ENCODE data around the gene LRRC3B.

Gene LRRC3B

DNA sequence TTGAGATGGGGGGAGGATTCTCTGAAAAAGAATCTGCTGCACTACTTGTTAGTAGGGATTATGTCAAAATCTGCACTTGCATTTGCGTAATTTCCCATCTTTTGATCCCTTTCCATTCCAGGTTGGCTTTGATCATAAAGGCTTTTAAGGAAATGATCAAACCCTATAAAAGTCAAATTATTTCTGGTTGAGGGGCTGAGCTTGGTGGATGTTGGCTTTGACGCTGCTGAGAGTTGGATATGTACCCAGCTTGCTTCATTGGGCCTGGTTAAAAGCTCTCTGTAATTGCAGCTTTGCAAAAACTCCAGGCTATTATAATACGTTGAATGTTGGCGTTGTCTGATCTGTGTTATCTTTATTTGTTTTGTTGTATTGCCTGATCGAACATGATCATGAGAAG is 12.0 kb downstream of the LRRC3B start:
- no peak for DNase-seq

DNA sequence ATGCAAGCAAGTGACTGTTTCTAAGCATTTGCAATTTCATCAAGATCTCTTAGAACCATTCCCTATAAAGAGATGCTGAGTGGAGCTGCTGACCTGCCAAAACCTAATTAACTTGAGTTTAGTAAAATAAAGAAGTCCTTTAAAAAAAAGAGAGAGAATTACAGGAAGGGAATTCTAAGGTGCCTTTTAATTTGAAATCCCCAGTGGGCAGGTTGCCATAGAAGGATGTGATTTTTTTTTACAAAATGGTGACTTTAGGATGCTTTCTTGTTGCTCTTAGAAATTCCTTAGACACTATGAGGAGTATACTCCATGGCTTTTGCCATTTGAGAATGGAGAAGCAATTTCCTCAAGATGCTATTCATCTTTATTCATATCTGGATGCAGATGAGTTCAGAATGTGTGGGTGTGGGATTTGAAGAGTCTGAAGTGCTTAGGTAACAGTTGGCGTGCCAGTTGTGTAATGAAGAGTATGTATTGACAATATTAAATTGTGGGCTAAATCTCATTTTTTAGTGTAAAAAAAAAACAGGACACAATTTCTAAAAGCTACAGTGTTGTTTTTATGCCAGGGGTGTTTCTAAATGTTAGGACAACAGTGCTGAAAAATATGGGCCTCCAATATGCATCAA is 13.6 kb downstream of the LRRC3B start:
- no peak for DNase-seq

DNA sequence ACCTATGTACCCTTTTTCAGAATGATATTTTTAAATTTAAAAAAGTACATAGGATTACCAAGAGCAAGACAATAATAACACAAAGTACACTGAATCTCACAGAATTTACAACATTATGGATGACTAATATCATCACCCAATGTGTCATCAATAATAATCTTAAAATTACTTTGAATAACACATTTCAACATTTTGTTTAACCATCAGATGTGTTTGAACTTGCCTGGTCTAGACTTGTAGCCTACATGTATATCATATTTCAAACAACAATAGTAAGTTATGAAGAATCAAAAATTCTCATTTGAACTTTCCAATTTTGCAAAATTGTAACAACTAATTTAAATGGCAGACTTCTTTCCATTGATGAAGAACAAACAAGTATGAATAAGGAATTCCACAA is 15.1 kb downstream of the LRRC3B start:
- DNase-seq, result no peak

DNA sequence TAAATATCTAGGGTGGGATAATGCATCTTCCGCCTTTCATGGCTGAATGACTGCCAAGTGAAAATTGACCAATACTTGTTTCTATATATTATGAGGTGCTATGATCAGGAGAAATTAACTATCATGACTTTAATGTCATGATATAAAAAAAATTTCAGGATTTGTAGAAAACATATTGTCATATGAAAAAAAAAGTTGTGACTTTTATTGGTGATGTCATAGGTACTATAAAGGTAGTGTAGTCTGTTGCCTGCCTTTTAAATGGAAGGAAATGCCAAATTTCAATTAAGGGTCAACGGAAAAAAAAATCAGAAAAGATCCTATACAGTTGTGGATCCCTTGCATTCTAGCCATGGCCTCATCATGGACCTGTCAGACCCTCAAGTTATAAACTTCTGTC is 15.5 kb downstream of the LRRC3B start:
- DNase-seq, result no peak

DNA sequence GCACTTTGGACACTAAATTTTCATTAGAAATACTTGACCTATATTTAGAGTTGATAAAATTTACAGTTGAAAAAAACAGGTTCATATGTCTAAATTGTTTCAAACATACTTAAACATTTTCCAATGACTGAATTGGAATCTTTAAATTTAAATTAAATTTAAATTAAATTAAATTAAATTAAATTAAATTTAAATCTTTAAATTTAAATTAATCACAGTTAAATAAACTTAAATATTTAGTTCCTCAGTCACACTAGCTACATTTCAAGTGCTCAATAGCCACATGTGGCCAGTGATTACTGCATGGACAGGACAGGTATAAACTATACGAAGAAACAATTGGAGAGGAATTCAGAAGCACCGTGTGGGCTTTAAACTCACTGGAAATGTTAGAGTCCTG is 16.8 kb downstream of the LRRC3B start:
- DNase-seq, result no peak

DNA sequence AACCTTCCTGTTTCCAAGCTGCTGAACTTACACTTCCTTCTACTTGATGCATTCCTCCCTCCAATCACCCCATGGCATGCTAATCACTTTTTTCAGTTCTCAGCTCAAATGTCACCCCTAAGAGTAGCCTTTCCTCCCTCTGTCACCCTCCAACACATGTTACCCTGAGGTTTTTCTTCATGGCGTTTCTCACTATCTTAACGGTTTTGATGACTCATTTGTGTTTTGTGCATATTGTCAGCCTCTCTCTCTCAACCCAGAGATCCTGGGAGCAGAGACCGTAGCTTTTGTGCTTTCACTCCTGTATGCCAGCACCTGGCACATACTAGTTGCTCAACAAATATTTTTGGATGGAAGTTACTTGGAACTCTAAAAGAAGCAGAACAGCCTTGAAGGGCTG is 24.5 kb downstream of the LRRC3B start:
- DNase-seq, result no peak

DNA sequence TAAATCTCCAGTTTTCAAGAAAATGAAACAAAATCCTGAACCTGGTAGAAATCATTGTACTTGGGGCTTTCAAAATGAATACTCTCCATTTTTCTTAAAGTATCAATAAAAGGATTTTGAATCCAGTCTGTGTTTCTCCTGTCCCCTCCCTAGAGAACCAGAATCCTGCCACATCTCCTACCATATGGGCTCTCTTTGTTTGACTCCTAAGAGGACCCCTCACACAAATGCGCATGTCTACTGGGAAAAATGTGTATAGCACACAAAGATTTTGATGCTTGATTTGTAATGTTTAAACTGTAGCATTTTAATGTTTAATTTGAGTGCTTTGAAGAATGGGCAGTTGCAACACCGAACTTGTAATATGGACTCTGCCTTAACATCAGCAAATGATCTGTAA is 25.9 kb downstream of the LRRC3B start:
- DNase-seq, result no peak

DNA sequence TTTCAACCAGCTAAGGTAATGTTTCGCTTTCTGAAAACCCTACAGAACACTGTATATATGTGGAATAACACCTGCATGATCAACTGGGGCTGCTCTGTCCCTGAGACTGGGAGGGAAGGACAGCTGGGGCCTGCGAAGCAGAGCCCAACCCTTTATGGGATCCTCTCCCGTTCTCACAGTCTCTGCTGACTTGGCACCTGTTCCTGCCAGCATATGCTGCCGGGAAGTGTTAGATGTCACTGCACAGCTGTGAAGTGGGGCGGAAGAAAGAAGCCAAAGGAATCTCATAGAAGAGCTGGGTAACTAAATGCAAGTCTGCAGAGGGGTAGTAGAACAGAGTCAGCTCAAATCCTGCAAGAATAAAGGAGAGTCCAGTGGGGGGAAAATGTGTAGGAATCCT is 29.6 kb downstream of the LRRC3B start:
- DNase-seq, result no peak

DNA sequence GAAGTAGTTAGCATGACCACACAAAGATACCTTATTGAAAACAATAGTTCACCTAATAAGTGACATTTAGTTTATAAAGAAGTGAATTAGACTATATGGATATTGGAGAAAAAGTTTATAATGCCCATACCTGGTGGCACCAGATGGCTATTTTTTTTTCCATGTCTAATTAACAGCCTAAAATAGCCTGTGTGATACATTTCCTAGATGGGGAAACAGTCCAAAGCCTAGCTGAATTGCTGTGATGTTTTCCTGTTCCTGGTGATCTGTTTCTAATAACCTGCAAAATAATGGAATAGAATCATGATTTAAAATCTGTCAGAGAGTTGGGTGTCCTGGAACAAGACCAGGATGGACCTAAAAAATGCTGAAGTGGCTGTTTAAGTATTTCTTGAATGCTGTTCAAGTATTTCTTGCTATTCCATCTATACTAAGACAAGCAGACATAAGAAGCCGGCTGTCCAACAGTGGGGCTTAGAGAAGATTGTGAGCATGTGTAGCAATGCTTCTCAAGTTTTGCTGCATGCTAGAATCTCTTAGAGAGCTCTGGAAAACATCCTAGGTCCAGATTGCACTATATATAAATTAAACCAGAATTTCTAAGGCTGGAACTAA is 31.3 kb downstream of the LRRC3B start:
- DNase-seq, result no peak

DNA sequence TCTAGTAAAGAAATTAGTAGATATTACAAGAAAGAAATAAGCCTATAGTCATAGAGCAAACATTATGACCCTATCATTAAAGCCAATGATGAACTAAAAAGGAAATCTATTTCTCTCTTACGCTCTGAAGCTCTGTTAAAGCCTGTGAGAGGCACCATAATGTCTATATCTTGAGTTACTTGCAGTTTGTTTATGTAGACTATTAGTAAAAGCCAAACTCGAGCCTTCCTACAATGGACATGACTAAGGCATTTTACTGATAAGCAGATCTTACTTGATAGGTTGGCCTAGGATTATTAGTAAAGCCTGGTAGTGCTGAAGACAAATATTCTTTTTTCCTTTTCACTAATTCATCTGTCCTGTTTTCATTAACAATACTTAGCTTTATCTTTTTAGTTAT is 32.7 kb downstream of the LRRC3B start:
- no peak for DNase-seq

DNA sequence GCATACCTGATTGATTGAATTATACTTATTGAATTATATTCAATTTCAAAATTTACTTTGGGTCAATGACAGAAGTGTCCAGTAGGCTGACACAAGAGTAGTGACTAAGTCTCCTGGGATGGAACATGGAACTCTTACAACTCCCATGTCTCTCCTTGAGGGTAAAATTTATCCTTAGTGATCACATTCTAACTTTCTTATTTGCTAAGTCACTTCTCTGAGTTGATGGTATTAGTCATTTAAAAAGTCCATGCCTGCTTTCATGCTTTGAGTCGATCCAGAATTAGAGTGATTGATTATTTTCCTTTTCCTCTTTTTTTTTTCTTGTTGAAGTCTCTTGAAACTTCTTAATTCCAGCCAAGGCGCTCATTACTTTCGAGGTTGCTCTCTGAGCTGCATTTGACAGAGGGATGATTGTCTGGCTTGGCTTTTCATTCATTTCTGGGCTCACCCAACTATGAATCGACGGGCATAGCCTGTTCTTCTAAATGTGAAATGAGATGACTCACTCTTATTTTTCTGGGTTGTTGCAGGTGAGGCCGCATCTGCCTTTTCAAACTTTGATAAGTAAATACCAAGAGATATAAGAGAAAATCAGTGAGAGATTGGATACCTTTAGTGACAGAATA is 34.9 kb downstream of the LRRC3B start:
- DNase-seq, result no peak

DNA sequence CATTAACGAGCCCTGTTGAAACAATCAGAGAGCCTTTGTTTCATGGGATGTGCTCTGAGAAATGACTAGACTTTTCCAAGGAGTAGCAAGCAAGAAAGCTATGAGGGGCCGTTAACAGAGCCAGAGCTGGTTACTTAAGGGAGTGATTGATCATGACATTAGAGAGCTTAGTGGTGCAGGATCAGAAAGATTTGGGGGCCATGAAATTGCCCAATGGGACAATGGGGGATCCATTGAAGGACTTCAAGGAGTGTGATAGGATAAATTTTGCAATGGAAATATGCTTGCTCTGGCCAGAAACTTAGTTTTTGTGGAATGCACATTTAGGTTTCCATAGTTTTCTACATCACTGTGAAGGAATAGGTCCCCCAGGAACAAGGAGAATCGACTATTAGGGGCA is 45.6 kb downstream of the LRRC3B start:
- DNase-seq, result no peak

DNA sequence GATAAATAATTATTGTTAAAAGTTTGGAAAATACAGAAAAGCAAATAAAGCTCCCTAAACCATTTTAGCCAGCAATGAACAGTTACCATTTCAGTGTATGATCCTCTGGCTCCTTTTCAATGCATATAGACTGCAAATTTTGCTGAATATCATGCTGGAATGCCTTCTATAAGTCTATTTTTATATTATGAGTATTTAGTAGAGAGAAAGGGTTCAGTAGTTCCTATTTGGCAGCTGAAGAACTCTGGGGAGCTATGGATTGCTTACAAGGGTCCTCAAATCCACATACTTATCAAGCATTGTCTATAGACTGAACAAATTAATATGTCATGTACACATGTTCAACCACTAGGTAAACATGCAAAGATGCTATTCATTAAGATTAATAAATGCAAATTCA is 46.1 kb downstream of the LRRC3B start:
- no peak for DNase-seq

DNA sequence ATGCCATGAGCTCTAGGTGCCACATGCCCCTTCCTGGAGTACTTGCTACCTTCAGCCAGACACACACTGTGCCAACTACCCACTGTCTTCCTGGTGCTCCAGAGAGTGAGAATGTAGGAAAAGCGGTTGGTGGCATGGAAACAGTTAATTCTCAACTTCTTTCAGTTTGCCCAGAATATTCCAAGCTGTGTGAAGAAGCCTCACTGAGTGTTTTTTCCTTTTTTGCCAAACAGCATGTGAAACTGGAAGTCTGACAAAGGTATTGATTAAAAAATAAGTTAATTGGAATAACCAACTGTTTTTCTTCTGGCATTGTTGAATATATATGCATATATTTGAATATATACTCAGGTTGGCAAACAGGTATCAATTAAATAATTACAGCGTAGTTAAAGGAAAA is 52.8 kb downstream of the LRRC3B start:
- no peak for DNase-seq

DNA sequence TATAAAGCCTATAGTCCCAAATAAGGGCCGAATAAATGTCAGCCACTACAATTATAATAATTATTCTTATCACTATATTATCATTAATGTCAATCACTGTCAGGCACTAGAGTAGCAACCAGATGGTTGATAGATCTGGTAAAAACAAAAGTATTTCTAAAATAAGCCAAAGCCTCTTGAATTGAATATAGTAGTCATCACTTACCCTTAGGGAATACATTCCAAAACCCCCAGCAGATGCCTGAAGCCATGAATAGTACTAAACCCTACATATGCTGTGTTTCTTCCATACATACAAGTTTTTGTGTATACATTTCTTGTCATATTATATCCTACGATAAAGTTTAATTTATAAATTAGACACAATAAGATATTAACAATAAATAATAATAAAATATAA is 59.1 kb downstream of the LRRC3B start:
- no peak for DNase-seq

DNA sequence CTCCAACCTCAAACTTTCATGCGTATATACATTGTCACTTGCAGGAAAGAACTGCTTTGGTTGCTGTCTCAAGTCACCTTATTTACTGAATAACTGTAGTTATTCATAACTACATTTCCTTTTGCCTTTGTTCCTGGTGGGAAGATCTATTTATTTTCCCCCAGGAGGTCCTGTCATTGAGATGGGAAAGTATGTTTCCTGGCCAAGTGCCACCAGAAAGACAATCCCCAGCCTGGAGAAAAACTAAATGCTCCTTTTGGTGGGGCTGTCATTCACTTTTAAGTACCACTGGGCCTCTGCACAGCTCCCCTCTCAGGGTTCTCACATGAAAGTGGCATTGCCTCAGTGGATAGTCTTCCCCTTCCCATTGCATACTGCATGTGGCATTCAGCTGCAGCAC is 59.8 kb downstream of the LRRC3B start:
- DNase-seq, result no peak

DNA sequence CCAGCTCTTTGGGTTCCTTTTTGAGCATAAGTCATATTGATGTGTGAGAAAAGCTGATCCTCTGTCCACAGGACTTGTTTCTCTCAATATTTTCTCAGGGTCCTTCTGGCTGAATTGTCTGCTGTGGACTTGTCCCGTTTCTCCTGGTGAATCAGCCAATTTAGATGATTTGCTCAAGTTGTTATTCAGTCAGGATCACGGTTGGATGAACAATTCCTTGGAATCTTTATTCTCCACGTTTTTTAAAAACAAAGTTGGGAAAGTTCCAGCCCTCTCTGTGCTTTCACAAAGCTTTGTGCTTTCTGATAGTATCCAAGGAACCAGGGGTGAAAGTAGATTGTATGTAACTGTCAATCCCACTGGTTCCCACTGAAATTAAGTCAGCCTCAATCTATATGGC is 61.3 kb downstream of the LRRC3B start:
- DNase-seq, result no peak

DNA sequence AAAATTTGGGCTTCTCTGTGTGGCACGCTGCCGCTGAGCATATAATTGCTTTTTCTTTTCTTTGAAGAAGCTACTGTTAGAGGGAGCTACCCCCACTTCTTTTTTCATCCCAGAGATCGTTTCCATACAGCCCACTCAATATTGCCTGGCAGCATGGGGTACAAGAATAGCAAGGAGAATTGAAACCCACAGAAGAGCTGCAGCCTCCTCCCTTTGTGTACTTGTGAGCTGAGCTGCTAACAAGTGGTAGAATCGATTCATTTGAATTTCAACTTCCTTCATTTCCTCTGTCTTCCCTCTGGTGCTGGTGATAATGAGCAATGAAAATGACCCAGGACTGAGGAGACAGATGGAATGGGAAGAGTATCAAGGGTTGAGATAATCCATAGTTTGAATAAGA is 64.9 kb downstream of the LRRC3B start:
- DNase-seq, result no peak

DNA sequence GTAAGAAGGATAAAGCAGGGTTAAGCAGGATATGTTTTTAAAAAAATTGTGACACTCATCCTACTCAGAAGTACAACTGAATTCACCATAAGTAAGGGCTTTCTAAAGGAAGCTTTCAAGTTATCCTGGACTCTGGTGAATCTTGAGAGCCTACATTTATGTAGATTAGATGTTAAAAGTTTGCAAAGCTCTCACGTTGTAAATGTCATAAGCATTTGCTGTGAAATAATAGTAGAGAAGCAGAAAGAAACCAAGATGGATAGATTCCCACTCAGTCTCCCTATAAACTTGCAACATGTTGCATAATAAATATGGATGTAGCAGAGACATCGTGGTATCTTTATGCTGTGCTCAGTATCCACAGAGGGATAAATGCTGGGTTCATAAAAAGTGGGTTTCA is 77.0 kb downstream of the LRRC3B start:
- DNase-seq, result no peak

DNA sequence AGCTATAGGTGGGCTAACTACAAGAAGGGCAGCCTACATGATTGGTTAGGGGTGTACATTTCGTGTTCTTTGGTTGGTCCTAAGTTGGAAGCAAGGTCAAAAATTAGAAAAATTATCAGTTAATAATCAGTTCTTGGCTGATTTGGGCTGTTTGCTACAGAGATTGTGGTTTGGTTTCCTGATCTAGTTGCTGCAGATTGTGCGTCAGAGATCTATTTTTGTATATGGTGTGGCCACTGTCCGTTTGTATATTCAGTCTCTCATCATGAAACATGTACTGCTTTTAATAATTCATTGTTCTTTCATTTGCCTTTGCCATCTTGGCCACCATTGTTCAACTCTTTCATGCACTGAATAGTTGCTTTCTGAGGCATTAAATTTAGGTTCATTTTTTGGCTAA is 80.9 kb downstream of the LRRC3B start:
- DNase-seq, result no peak

DNA sequence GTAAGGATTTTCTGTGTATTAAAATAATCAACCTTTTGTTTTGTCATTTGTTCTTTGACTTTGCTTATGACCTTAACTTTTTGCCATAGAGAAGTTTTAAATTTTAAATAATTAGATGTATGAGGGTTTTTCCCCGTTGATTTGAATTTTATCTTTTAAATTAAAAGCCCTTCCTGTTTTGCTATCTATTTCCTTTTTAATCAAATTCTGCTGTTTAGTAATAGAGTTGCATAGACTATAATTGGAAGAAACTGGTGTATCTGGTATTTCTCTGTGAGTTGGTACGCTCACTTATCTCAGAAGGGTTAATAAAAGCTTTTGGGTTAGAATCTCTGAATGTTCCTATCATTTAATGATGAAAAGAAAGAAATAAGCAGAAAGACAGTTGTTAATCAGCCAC is 82.2 kb downstream of the LRRC3B start:
- no peak for DNase-seq

DNA sequence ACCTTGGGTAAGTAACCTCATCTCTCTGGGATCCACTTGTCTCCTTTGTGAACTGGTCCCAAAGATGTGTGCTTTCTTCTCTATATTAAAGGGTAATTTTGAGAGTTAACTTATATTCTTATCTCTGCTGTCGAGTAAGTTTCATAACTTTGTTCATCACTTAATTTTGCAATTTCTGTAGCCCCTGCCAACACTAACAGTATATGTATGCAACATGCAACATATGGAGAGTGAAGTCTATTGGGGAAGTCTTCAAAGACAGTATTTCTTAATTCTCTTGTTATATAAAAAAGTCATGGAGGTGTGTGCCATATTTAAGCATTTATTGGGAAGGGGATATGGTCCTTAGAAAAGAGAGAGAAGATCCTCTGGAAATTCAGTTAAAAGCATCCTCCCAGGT is 85.9 kb downstream of the LRRC3B start:
- DNase-seq, result no peak

DNA sequence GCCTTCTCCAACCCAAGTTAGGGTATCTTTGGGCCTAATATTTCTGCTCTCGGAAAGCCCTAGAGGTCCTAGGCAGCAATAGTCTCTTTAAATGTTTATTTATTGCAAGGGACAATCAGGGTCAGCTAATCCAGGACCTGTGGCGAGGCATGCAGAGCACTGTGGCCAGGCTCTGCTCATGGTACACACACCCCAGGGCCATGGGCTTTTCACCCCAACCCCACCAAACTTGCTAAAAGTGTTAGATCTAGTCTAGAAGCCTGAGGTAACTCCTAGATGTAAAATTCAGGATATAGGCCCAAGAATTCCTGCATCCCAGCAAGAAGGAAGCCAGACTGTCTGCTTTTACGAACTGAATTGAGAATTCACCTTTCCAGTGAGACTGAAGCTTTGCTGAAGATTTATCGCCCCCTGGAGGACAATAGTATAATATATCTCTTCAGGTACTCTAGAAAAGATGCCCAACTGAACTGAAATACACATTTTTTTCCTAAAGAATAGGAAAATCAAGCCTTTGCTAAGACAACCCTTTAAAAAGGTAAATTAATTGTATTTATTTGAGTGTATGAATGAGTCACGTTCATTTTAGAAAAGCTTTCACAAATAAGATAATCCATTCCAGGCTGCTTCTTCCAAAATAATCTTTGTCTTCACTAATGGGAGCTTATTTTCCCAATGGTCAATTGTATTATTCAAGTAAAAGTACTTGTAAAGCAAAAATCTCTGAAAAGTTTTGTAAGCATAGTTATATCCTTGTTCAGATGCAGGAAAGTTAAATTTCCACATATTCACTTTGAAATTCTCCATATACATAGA is 89.8 kb downstream of the LRRC3B start:
- no peak for DNase-seq

DNA sequence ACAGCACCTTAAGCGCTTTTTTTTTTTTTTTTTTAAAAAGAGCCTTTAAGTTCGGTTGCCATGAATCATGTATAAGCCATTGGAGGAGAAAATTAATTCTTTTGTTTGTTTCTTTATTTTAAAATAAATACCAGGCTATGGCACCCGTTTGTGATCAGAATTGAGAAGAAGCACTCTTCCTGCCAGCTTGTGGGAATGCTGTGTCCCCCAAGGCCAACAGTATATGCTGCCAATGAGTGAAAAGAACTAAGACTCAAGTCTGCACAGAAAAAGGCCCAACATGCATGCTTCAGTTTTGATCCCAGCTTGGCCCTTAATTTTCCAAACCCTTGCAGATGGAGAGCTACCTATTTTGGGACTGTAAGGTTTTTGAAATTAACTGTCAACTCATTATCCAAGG is 90.5 kb downstream of the LRRC3B start:
- no peak for DNase-seq

All from activated effector memory CD4-positive, alpha-beta T cell treated with anti-CD3 and anti-CD28 coated beads, Interleukin-2, amount 50 U/mL, for 16 hours (primary cell).